Adrenal gland (tissue), 12 donors: ENCODE data around the gene IMMP2L. TPM values are rescaled to one million over a fixed set of nuclear protein-coding genes. Genes with fewer than 3 reads are reported as not detected.

Experiments used
- DNase-seq, 7 donors: peaks; one replicate each; pipeline ENCODE4 v3.0.0-alpha.2; 2019 to 2020
- H3K27ac ChIP-seq, 5 donors: fragments of 200-600 bp; sonication (generic) in 4 of 5; 1 replicate in 3 of 5; 2 replicates in 2 of 5; pipeline versions ENCODE4 v1.5.1 to v1.8.0; 2016 to 2020; ENCODE audit warnings: mild to moderate bottlenecking in 1 of 5
- H3K27me3 ChIP-seq: fragments of 200-600 bp; 2 replicates; pipeline ENCODE4 v1.8.0; 2021
- H3K36me3 ChIP-seq, 2 donors: fragments of 200-600 bp; replicated peaks in 1 of 2; 1 replicate in 1 of 2; 2 replicates in 1 of 2; pipeline versions ENCODE4 v1.5.1 to v1.8.0; 2018 to 2022
- H3K4me1 ChIP-seq, 2 donors: fragments of 200-600 bp; replicated peaks in 1 of 2; 1 replicate in 1 of 2; 2 replicates in 1 of 2; pipeline versions ENCODE4 v1.5.1 to v1.8.0; 2018 to 2021
- H3K4me3 ChIP-seq, 4 donors: fragments of 200-600 bp; sonication (generic) in 3 of 4; one replicate each; pipeline ENCODE4 v1.5.1; 2016 to 2018
- H3K9me3 ChIP-seq, 3 donors: fragments of 200-600 bp; sonication (generic) in 1 of 3; replicated peaks in 1 of 3; 1 replicate in 2 of 3; 2 replicates in 1 of 3; pipeline versions ENCODE4 v1.5.1 to v1.8.0; 2016 to 2021
- POLR2A ChIP-seq, 2 donors: fragments of 450-650 bp; IDR thresholded peaks; one replicate each; pipeline ENCODE4 v1.6.1; 2017; ENCODE audit warnings: antibody characterized with exemption in 2 of 2, mild to moderate bottlenecking in 2 of 2, moderate library complexity in 1 of 2
- WGBS, 4 donors: extraction: QIAGEN DNeasy Blood & Tissue Kit in 2 of 4; methylation state at CpG; one replicate each; pipeline versions ENCODE4 v1.1.5 to v1.1.7; 2013 to 2017; 5-methylcytosine and 5-hydroxymethylcytosine counted together
- intact Hi-C, 2 donors: fragments of 100-400 bp; cut with DNase I; formaldehyde crosslinking; loops; one replicate each; pipeline versions ENCODE4 v1.14.1 to v1.15.0; 2022 to 2023
- polyA plus RNA-seq, 3 donors: library from polyadenylated mRNA; stranded (reverse); fragments of 200-250 nt in 2 of 3; fragments of 350-450 nt in 1 of 3; fragmentation: Illumina TruSeq in 1 of 3; extraction: RNeasy Lipid Tissue Mini Kit (QIAGEN cat#74804) in 1 of 3; gene quantifications; one replicate each; pipeline ENCODE4 v1.2.3, GENCODE V29; 2013 to 2014
- total RNA-seq, 9 donors: library from RNA; depleted of rRNA in 4 of 9; stranded (reverse); fragments of >200 nt in 4 of 9; fragments of 120-200 nt in 1 of 9; fragmentation: NEBNext Ultra II Directional in 1 of 9; extraction: Animal tissue kit (Norgen Biotek cat#: 25700) in 1 of 9; gene quantifications; one replicate each; pipeline versions ENCODE4 v1.1.0 to v1.2.4, GENCODE V29; 2013 to 2023
- TF ChIP-seq, protein P1 (sequence below), 6 experiments: fragments of 450-650 bp in 4 of 6; fragments of 200-600 bp in 2 of 6; sonication (generic) in 1 of 6; IDR thresholded peaks; 1 replicate in 5 of 6; 2 replicates in 1 of 6; pipeline versions ENCODE4 v1.5.1 to v1.8.0; 2016 to 2021; ENCODE audit warnings: antibody characterized with exemption in 6 of 6, mild to moderate bottlenecking in 2 of 6, moderate library complexity in 1 of 6
- donor health status: healthy with polysubstance abuse.
- donor health status: Bipolar disorder and iron deficiency.
- donor health status: DM: yes; HTN: yes; CAD: no.
- donor health status: DM: no; HTN: no; CAD: no.
- donor health status: DM: no; HTN: no; CAD: no.
- donor health status: DM: yes; HTN: yes; CAD: no.

The IMMP2L gene
- total and polyA plus RNA-seq, 12 donors, result 13.4 to 34.1 (median 25.3) TPM

DNA sequence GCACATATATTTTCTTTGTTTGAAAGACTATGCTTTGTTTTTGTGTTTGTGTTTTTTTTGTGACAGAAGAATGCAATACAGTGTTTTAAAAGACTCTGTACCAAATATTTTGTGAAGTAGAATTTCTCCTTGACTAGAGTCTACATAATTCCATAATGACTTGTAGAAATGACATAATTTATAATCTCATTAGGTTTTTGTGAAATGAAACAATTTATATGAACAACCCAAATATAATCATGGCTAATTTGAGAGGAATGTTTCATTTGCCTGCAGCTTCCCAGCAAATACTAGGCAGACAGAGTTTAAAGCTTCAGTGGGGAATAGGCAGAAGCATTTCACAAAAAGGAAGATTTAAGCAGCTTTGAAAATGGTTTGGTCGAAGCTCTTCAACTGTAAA is 686.9 kb downstream of the IMMP2L start:
- WGBS, 4 donors, result 79 to 91% (median 84%) methylated on average over 1 of the region's 1 CpG

DNA sequence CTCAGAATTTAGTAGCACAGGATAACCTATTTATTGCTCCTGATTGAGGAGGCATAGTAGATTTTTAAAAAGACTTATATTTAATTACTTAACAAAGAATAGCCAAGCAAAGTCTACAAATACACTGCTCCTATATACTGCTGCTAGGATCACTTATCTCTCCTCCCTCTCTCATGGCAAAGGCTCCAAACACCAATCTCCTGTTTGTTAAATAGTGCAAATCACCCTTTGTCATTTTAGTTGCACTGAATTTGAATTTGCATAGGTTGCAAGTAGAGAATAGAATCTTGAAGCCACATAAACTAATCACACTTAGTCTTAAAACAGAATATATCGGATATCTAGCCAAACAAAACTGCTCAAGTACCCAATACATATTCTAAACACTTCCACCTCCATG is 690.4 kb downstream of the IMMP2L start:
- Histone ChIP-seq H3K36me3 (no peaks in the 10 kb centered on the region), H3K27me3 (no peaks in the 10 kb centered on the region), H3K9me3 (no peaks in the 10 kb centered on the region), H3K27ac (no peak overlapping the region), H3K4me1 (peaks cover 0 to 5% of the 10 kb centered on the region in 2 donors), H3K4me3 (no peak overlapping the region)
- intact Hi-C loops, result no loop called here
- DNase-seq, result no peak
- WGBS, 4 donors, result 94 to 100% (median 95%) methylated on average over 1 of the region's 1 CpG
- TF ChIP-seq POLR2A (IDR thresholded peaks at IDR 0.05), result no peak
- TF ChIP-seq, protein P1, sequence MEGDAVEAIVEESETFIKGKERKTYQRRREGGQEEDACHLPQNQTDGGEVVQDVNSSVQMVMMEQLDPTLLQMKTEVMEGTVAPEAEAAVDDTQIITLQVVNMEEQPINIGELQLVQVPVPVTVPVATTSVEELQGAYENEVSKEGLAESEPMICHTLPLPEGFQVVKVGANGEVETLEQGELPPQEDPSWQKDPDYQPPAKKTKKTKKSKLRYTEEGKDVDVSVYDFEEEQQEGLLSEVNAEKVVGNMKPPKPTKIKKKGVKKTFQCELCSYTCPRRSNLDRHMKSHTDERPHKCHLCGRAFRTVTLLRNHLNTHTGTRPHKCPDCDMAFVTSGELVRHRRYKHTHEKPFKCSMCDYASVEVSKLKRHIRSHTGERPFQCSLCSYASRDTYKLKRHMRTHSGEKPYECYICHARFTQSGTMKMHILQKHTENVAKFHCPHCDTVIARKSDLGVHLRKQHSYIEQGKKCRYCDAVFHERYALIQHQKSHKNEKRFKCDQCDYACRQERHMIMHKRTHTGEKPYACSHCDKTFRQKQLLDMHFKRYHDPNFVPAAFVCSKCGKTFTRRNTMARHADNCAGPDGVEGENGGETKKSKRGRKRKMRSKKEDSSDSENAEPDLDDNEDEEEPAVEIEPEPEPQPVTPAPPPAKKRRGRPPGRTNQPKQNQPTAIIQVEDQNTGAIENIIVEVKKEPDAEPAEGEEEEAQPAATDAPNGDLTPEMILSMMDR (IDR thresholded peaks at IDR 0.05), result no peak

More for the DNA sequence above, 686.9 kb downstream of the IMMP2L start:
- intact Hi-C loops, result no loop called here
- no peak for DNase-seq
- Histone ChIP-seq H3K9me3 (no peaks in the 10 kb centered on the region), H3K27ac (no peak overlapping the region), H3K4me3 (no peak overlapping the region), H3K36me3 (no peaks in the 10 kb centered on the region), H3K4me1 (no peaks in the 10 kb centered on the region), H3K27me3 (no peaks in the 10 kb centered on the region)
- no peak for TF ChIP-seq POLR2A (IDR thresholded peaks at IDR 0.05)
- TF ChIP-seq, protein P1 (IDR thresholded peaks at IDR 0.05), result no peak

DNA sequence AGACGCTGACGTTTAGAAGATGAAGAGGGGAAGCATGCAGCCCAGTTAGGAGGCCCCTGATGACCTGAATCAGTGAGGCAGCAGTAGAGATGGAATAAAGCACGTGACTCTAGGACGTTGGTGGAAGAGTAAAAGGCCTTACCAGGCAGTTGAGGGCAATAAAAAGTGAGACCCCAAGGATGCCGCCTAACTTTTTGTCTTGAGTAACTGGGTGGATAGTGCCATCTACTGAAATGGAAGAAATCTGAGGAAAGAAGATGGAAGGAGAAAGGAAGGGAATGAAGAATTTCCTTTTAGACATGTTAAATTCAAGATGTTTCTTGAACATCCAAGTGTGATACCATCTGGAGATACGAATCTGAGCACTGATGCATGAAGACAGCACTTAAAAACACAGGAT is 691.4 kb downstream of the IMMP2L start:
- 88 to 95% (median 90%) methylated on average over 6 of the region's 6 CpGs for whole genome bisulfite sequencing, 4 donors
- Histone ChIP-seq H3K4me1 (peaks cover 0 to 5% of the 10 kb centered on the region in 2 donors), H3K27ac (no peak overlapping the region), H3K36me3 (no peaks in the 10 kb centered on the region), H3K9me3 (no peaks in the 10 kb centered on the region), H3K4me3 (no peak overlapping the region), H3K27me3 (no peaks in the 10 kb centered on the region)
- intact Hi-C loops, result no loop called here
- TF ChIP-seq POLR2A (IDR thresholded peaks at IDR 0.05), result no peak
- TF ChIP-seq, protein P1 (IDR thresholded peaks at IDR 0.05), result no peak
- no peak for DNase-seq

DNA sequence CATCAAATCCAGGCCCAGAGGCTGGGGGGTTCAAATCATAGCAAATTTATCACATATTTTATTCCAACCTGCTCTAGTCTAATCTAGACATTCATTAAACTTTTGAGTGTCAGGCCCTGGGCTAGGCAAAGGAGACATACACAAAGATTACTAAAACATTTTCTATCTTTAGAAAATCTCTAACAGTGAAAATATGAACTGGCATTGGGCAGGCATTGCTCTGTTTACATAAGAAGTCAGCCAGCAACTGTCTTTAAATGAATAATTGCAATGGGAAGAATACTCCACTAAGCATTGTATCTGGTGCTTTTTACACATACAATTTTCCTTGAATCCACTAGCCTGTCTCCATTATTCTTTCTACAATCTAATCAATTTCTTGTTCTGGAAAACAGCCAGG is 693.8 kb downstream of the IMMP2L start:
- Histone ChIP-seq H3K9me3 (no peaks in the 10 kb centered on the region), H3K27me3 (no peaks in the 10 kb centered on the region), H3K27ac (no peak overlapping the region), H3K4me3 (no peak overlapping the region), H3K4me1 (peaks cover 0 to 5% of the 10 kb centered on the region in 2 donors), H3K36me3 (no peaks in the 10 kb centered on the region)
- TF ChIP-seq POLR2A (IDR thresholded peaks at IDR 0.05), result no peak
- TF ChIP-seq, protein P1 (IDR thresholded peaks at IDR 0.05), result no peak
- intact Hi-C loops, result no loop called here
- no peak for DNase-seq
